Activated CD8-positive, alpha-beta T cell treated with anti-CD3 and anti-CD28 coated beads for 36 hours (primary cell): ENCODE results near the gene SPATS2L. TPM values are rescaled to one million over a fixed set of nuclear protein-coding genes. Genes with fewer than 3 reads are reported as not detected.

Experiments
- ATAC-seq: fragments of 200-7000 bp; cut with Tn5 transposase; one replicate; pipeline ENCODE4 v1.10.0; 2021; ENCODE audit warnings: mild to moderate bottlenecking, moderate library complexity
- CTCF ChIA-PET: fragments of 350-600 bp; sonication (Branson Sonifier 250); formaldehyde crosslinking; loops from one replicate; lab custom pipeline; 2021; ENCODE audit warnings: antibody characterized with exemption; lab: Charles Lee
- POLR2A ChIA-PET: fragments of 350-600 bp; sonication (Branson Sonifier 250); formaldehyde crosslinking; loops from one replicate; lab custom pipeline; 2021; ENCODE audit warnings: antibody characterized with exemption; lab: Charles Lee
- DNase-seq: peaks from one replicate; pipeline ENCODE4 v3.0.0-alpha.2; 2020
- H3K27ac Mint-ChIP-seq: one replicate; pipeline ENCODE4 v1.8.0; 2021; ENCODE audit warnings: mild to moderate bottlenecking, mixed read lengths
- H3K27me3 Mint-ChIP-seq: one replicate; pipeline ENCODE4 v1.8.0; 2021; ENCODE audit warnings: mixed read lengths
- H3K36me3 Mint-ChIP-seq: one replicate; pipeline ENCODE4 v1.8.0; 2021; ENCODE audit warnings: low read depth, mixed read lengths
- H3K4me1 Mint-ChIP-seq: one replicate; pipeline ENCODE4 v1.8.0; 2021; ENCODE audit warnings: low read depth, mixed read lengths
- H3K4me3 Mint-ChIP-seq: one replicate; pipeline ENCODE4 v1.8.0; 2021; ENCODE audit warnings: mild to moderate bottlenecking, moderate library complexity, mixed read lengths
- H3K9me3 Mint-ChIP-seq: one replicate; pipeline ENCODE4 v1.8.0; 2021; ENCODE audit warnings: mixed read lengths
- intact Hi-C: fragments of 100-400 bp; cut with micrococcal nuclease; formaldehyde crosslinking; loops from one replicate; pipeline ENCODE4 v1.10.0; 2022
- total RNA-seq, 2 experiments: library from RNA; stranded (reverse); gene quantifications; one replicate each; pipeline ENCODE4 v1.2.3, GENCODE V29; 2021
- TF ChIP-seq, protein P1 (sequence below): fragments of 200-600 bp; IDR thresholded peaks from one replicate; pipeline ENCODE4 v1.8.0; 2022; ENCODE audit warnings: antibody characterized with exemption, mild to moderate bottlenecking

SPATS2L gene
- total RNA-seq, 2 experiments from 2014 or later, result 5.7 to 9.0 TPM

DNA sequence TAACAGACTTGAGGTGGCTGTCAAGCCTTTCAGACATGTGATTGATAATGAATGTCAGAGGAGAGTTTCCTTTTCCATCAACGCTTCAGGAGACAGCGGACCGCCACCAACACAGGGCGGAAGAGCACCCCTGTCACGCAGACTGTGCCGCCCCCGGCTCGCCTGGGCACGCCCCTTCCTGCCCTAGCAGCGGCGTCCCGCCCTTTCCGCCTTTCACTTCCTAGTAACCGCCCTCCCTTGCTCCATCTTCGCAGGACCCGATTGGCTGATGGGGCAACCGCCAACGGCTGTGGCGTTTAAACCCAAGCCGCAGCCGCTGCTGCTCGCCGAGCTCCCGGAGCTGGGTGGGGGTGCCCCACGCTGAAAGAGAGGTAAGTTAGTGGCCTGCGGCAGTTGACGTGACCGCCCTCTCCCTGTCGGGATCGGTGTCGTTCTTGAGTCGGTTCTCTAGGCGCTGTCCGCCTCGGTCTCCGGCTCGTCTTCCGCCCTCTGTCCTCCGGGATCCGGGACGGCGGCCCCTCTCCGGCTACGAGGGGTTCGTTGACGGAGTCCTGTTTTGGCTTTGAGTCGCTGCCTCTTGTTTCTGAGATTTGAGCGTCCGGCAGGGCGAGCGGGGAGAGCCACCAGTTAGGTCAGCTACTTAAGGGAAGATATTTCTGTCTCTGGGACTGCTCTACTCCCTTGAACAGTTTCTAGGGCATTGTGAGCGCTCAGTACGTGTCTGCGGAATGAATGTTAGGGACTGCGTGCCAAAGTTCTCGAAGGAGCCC is 219.6 kb downstream of the SPATS2L start, which contains the start of gene SGO2:
Gene SGO2 (plus strand): TSS at position 326 of the 770 bp plus-strand sequence. CDS start 6,769 bp downstream, outside the sequence.
- peak; percentile 99 for ATAC-seq
- Mint-ChIP-seq H3K36me3 (peaks cover 3% of the 10 kb centered on the region), H3K4me3 (peak within 1 kb of the TSS; percentile 99), H3K4me1 (peaks cover 21% of the 10 kb centered on the region), H3K9me3 (no peaks in the 10 kb centered on the region), H3K27me3 (peaks cover 3% of the 10 kb centered on the region), H3K27ac (peak within 1 kb of the TSS; percentile 88)
- intact Hi-C loops, result no loop called here
- peak; percentile 98 for DNase-seq
- ChIA-PET CTCF (interaction anchor here (0.6 to 5.2 kb wide), 10 partner anchors 8 to 380 kb away, joined by 3 to 44 read pairs (median 4); partner anchors contain the start of gene KCTD18), POLR2A (interaction anchor here (1.0 to 1.5 kb wide), 3 partner anchors 9 to 285 kb away, joined by 3 to 6 read pairs (median 4); no protein-coding TSS in a partner anchor)
- TF ChIP-seq, protein P1, sequence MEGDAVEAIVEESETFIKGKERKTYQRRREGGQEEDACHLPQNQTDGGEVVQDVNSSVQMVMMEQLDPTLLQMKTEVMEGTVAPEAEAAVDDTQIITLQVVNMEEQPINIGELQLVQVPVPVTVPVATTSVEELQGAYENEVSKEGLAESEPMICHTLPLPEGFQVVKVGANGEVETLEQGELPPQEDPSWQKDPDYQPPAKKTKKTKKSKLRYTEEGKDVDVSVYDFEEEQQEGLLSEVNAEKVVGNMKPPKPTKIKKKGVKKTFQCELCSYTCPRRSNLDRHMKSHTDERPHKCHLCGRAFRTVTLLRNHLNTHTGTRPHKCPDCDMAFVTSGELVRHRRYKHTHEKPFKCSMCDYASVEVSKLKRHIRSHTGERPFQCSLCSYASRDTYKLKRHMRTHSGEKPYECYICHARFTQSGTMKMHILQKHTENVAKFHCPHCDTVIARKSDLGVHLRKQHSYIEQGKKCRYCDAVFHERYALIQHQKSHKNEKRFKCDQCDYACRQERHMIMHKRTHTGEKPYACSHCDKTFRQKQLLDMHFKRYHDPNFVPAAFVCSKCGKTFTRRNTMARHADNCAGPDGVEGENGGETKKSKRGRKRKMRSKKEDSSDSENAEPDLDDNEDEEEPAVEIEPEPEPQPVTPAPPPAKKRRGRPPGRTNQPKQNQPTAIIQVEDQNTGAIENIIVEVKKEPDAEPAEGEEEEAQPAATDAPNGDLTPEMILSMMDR, result no peak

DNA sequence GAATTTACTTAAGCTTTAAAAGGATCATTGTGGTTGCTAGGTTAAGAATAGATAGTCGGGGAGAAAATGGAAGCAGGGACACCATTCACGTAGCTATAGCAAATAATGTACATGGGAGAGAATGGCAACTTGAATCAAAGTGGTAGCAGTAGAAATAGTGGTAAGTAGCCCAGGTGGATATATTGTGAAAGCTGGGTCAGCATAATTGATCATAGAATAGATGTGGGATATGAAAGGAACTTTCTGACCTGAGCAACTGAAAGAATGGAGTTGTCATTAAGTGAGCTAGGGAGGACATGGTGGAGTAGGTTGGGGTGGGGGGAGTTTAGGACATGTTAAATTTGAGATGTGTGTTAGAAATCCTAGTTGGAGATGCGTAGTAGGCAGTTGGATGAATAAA is 221.7 kb downstream of the SPATS2L start:
- ATAC-seq, result no peak
- TF ChIP-seq, protein P1, result no peak
- no peak for DNase-seq
- Mint-ChIP-seq H3K27ac (no peak overlapping the region), H3K27me3 (peaks cover 3% of the 10 kb centered on the region), H3K4me3 (no peak overlapping the region), H3K4me1 (peaks cover 21% of the 10 kb centered on the region), H3K36me3 (peaks cover 6% of the 10 kb centered on the region), H3K9me3 (no peaks in the 10 kb centered on the region)
- POLR2A ChIA-PET, result no interaction called here
- intact Hi-C loops, result no loop called here
- CTCF ChIA-PET, result interaction anchor here (1.8 kb wide), 1 partner anchor 57 kb away, joined by 4 read pairs; no protein-coding TSS in a partner anchor

Other genes starting within 250 kb of the SPATS2L start
- 10 to 100 TPM; 15.2 to 16.7 TPM for gene KCTD18, start 203.4 kb downstream of the SPATS2L start, total RNA-seq
- 10 to 100 TPM; 50.2 to 58.4 TPM for gene SGO2, start 219.5 kb downstream of the SPATS2L start, total RNA-seq